H9 (cell line): ENCODE measurements around the gene MRPL41. TPM values are rescaled to one million over a fixed set of nuclear protein-coding genes. Genes with fewer than 3 reads are reported as not detected.

Source experiments
- DNase-seq: peaks from one replicate; pipeline ENCODE4 v3.0.0-alpha.2; 2017
- H2AFZ ChIP-seq: one replicate; pipeline ENCODE4 v1.6.1; 2013; ENCODE audit warnings: mild to moderate bottlenecking, low read length, control low read depth, moderate library complexity
- H2AK5ac ChIP-seq: 2 replicates; pipeline ENCODE4 v1.6.1; 2013; ENCODE audit warnings: low read length, control low read depth, mixed read lengths; ENCODE audit not compliant: insufficient read length
- H2BK120ac ChIP-seq: one replicate; pipeline ENCODE4 v1.6.1; 2013; ENCODE audit warnings: low read depth, mild to moderate bottlenecking, low read length, control low read depth, inconsistent platforms; ENCODE audit not compliant: poor library complexity, severe bottlenecking
- H2BK12ac ChIP-seq: 2 replicates; pipeline ENCODE4 v1.6.1; 2013; ENCODE audit warnings: low read length, control low read depth, mixed read lengths, low read depth; ENCODE audit not compliant: insufficient read length
- H2BK15ac ChIP-seq: 2 replicates; pipeline ENCODE4 v1.6.1; 2013; ENCODE audit warnings: low read depth, low read length, control low read depth
- H2BK20ac ChIP-seq: one replicate; pipeline ENCODE4 v1.6.1; 2013; ENCODE audit warnings: low read depth, mild to moderate bottlenecking, low read length, control low read depth, inconsistent platforms; ENCODE audit not compliant: poor library complexity, severe bottlenecking
- H2BK5ac ChIP-seq: 2 replicates; pipeline ENCODE4 v1.6.1; 2013; ENCODE audit warnings: low read length, control low read depth, mixed read lengths; ENCODE audit not compliant: insufficient read length
- H3K14ac ChIP-seq: 2 replicates; pipeline ENCODE4 v1.6.1; 2013; ENCODE audit warnings: low read length, control low read depth; ENCODE audit not compliant: insufficient read depth
- H3K18ac ChIP-seq: 2 replicates; pipeline ENCODE4 v1.6.1; 2013; ENCODE audit warnings: low read depth, mild to moderate bottlenecking, mixed read lengths, low read length, control low read depth; ENCODE audit not compliant: insufficient read length
- H3K23ac ChIP-seq: 2 replicates; pipeline ENCODE4 v1.6.1; 2013; ENCODE audit warnings: low read length, control low read depth, mixed read lengths, low read depth; ENCODE audit not compliant: insufficient read length
- H3K23me2 ChIP-seq: 2 replicates; pipeline ENCODE4 v1.6.1; 2013; ENCODE audit warnings: low read depth, mild to moderate bottlenecking, mixed read lengths, low read length, control low read depth; ENCODE audit not compliant: insufficient read length, poor library complexity, severe bottlenecking
- H3K27ac ChIP-seq: 2 replicates; pipeline ENCODE4 v1.5.1; 2013; ENCODE audit warnings: low read length, control low read depth, mixed read lengths, low read depth; ENCODE audit not compliant: insufficient read length
- H3K27me3 ChIP-seq: 2 replicates; pipeline ENCODE4 v1.6.1; 2013; ENCODE audit warnings: low read length, control low read depth, inconsistent platforms; ENCODE audit not compliant: insufficient read depth
- H3K4ac ChIP-seq: 2 replicates; pipeline ENCODE4 v1.6.1; 2013; ENCODE audit warnings: low read depth, mild to moderate bottlenecking, control low read depth, inconsistent platforms, low read length, moderate library complexity
- H3K4me1 ChIP-seq: 2 replicates; pipeline ENCODE4 v1.6.1; 2013; ENCODE audit warnings: low read length, control low read depth, inconsistent platforms; ENCODE audit not compliant: insufficient read depth
- H3K4me2 ChIP-seq: 2 replicates; pipeline ENCODE4 v1.6.1; 2013; ENCODE audit warnings: low read length, control low read depth, mixed read lengths; ENCODE audit not compliant: insufficient read length, insufficient read depth
- H3K56ac ChIP-seq: 2 replicates; pipeline ENCODE4 v1.6.1; 2013; ENCODE audit warnings: low read depth, mild to moderate bottlenecking, mixed read lengths, low read length, control low read depth; ENCODE audit not compliant: insufficient read length
- H3K79me1 ChIP-seq: 2 replicates; pipeline ENCODE4 v1.6.1; 2013; ENCODE audit warnings: low read depth, mild to moderate bottlenecking, moderate library complexity, low read length, control low read depth, inconsistent platforms; ENCODE audit not compliant: insufficient read depth, poor library complexity, severe bottlenecking
- H3K79me2 ChIP-seq: 2 replicates; pipeline ENCODE4 v1.6.1; 2013; ENCODE audit warnings: low read length, control low read depth, inconsistent platforms; ENCODE audit not compliant: insufficient read depth
- H3K9ac ChIP-seq: 2 replicates; pipeline ENCODE4 v1.6.1; 2013; ENCODE audit warnings: low read length, control low read depth, mixed read lengths; ENCODE audit not compliant: insufficient read length; ENCODE audit errors: extremely low read depth
- H3K9me3 ChIP-seq: one replicate; pipeline ENCODE4 v1.6.1; 2013; ENCODE audit warnings: low read depth, low read length, inconsistent platforms; ENCODE audit not compliant: control insufficient read depth
- H3T11ph ChIP-seq: one replicate; pipeline ENCODE4 v1.6.1; 2013; ENCODE audit warnings: mild to moderate bottlenecking, low read length, control low read depth, inconsistent platforms
- H4K20me1 ChIP-seq: one replicate; pipeline ENCODE4 v1.6.1; 2013; ENCODE audit not compliant: control insufficient read depth, insufficient read length, insufficient read depth
- H4K5ac ChIP-seq: 2 replicates; pipeline ENCODE4 v1.6.1; 2013; ENCODE audit warnings: low read depth, mild to moderate bottlenecking, mixed read lengths, low read length, control low read depth; ENCODE audit not compliant: insufficient read length
- H4K8ac ChIP-seq: replicated peaks from 2 replicates; pipeline ENCODE4 v1.6.1; 2013; ENCODE audit warnings: low read length, control low read depth, mixed read lengths, low read depth; ENCODE audit not compliant: insufficient read length
- H4K91ac ChIP-seq: 2 replicates; pipeline ENCODE4 v1.6.1; 2013; ENCODE audit warnings: low read depth, mild to moderate bottlenecking, moderate library complexity, mixed read lengths, low read length, control low read depth; ENCODE audit not compliant: insufficient read length
- H3K27ac Mint-ChIP-seq, 3 experiments: 2 replicates in 2 of 3; 3 replicates in 1 of 3; pipeline ENCODE4 v1.8.0; 2020 to 2021; ENCODE audit warnings: mixed read lengths in 3 of 3, mild to moderate bottlenecking in 1 of 3, moderate library complexity in 1 of 3
- H3K27me3 Mint-ChIP-seq: 2 replicates; pipeline ENCODE4 v1.8.0; 2021; ENCODE audit warnings: low read depth, mild to moderate bottlenecking, moderate library complexity, mixed read lengths
- H3K36me3 Mint-ChIP-seq, 3 experiments: 2 replicates in 2 of 3; 3 replicates in 1 of 3; pipeline ENCODE4 v1.8.0; 2020 to 2021; ENCODE audit warnings: low read depth in 3 of 3, mixed read lengths in 3 of 3; ENCODE audit not compliant: insufficient read depth in 1 of 3
- H3K4me1 Mint-ChIP-seq, 2 experiments: 2 replicates each; pipeline ENCODE4 v1.8.0; 2020; ENCODE audit warnings: mixed read lengths in 2 of 2
- H3K4me3 Mint-ChIP-seq, 2 experiments: 2 replicates in 1 of 2; 3 replicates in 1 of 2; pipeline ENCODE4 v1.8.0; 2020 to 2021; ENCODE audit warnings: mild to moderate bottlenecking in 2 of 2, mixed read lengths in 2 of 2, moderate library complexity in 1 of 2
- H3K9me3 Mint-ChIP-seq, 2 experiments: 2 replicates in 1 of 2; 3 replicates in 1 of 2; pipeline ENCODE4 v1.8.0; 2020; ENCODE audit warnings: mild to moderate bottlenecking in 2 of 2, mixed read lengths in 2 of 2, moderate library complexity in 1 of 2
- WGBS: extraction: QIAGEN DNeasy Blood & Tissue Kit; methylation state at CpG from one replicate; pipeline ENCODE4 v1.1.7; 2013; ENCODE audit warnings: missing lambda C conversion rate, low lambda C conversion rate, mixed read lengths; ENCODE audit not compliant: insufficient read length; ENCODE audit errors: extremely low coverage; 5-methylcytosine and 5-hydroxymethylcytosine counted together
- total RNA-seq: library from RNA; stranded (reverse); gene quantifications from 2 replicates; pipeline ENCODE4 v1.2.1, GENCODE V29; 2021
- TF ChIP-seq, protein P1 (sequence below): fragments of 200-600 bp; sonication (generic); conservative IDR thresholded peaks from 3 replicates; pipeline ENCODE4 v1.8.0; 2021; ENCODE audit warnings: antibody characterized with exemption, mild to moderate bottlenecking

MRPL41 gene
- total RNA-seq, 1 experiment from 2014 or later = 52.2 TPM

DNA sequence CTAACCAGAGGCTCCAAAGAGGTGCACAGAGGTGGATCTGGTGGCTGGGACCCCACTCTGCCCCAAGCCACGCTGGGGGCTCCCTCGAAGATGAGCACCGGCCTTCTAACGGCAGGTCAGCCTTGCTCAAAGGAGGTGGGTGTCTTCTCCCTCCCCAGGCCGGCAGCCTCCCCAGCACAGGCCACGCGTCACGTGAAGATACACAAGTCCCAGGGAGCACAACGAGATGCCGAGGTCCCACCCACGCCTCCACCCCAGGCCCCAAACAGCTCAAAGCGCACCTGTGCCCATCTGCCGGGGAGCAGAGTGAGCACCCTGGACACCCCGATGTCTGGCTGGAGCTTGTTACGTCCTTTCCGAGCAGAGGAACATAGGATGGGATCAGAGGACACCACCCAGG is 13.6 kb upstream of the MRPL41 start:
- Histone ChIP-seq H3K18ac (no peak overlapping the region), H3K4me1 (no peaks in the 10 kb centered on the region), H2BK15ac (no peak overlapping the region), H3K4ac (no peak overlapping the region), H3K79me2 (no peaks in the 10 kb centered on the region), H3K56ac (no peak overlapping the region), H3K23me2 (peaks cover 2% of the 10 kb centered on the region), H3K23ac (no peak overlapping the region), H3T11ph (no peak overlapping the region), H3K4me2 (no peak overlapping the region), H2BK120ac (no peak overlapping the region), H2AFZ (no peak overlapping the region), H3K14ac (no peak overlapping the region), H4K5ac (no peak overlapping the region), H3K9me3 (no peaks in the 10 kb centered on the region), H2AK5ac (no peak overlapping the region), H4K91ac (no peak overlapping the region), H2BK5ac (no peak overlapping the region), H3K27ac (no peak overlapping the region), H4K20me1 (peaks cover under 1% of the 10 kb centered on the region), H2BK12ac (no peak overlapping the region), H4K8ac (no peak overlapping the region), H2BK20ac (no peak overlapping the region), H3K79me1 (no peaks in the 10 kb centered on the region), H3K27me3 (no peaks in the 10 kb centered on the region), H3K9ac (no peak overlapping the region)
- WGBS = no CpG with 5 or more reads among the region's 16 CpGs
- H3K36me3 Mint-ChIP-seq = peaks cover 4 to 8% (median 5%) of the 10 kb centered on the region in 3 experiments; a peak in 5 of 7 replicates
- no peak for DNase-seq
- TF ChIP-seq, protein P1, sequence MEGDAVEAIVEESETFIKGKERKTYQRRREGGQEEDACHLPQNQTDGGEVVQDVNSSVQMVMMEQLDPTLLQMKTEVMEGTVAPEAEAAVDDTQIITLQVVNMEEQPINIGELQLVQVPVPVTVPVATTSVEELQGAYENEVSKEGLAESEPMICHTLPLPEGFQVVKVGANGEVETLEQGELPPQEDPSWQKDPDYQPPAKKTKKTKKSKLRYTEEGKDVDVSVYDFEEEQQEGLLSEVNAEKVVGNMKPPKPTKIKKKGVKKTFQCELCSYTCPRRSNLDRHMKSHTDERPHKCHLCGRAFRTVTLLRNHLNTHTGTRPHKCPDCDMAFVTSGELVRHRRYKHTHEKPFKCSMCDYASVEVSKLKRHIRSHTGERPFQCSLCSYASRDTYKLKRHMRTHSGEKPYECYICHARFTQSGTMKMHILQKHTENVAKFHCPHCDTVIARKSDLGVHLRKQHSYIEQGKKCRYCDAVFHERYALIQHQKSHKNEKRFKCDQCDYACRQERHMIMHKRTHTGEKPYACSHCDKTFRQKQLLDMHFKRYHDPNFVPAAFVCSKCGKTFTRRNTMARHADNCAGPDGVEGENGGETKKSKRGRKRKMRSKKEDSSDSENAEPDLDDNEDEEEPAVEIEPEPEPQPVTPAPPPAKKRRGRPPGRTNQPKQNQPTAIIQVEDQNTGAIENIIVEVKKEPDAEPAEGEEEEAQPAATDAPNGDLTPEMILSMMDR = no peak
- no peak overlapping the region; a peak in 1 of 7 replicates for H3K27ac Mint-ChIP-seq
- peaks cover 5 to 7% of the 10 kb centered on the region in 2 experiments for H3K4me1 Mint-ChIP-seq
- H3K4me3 Mint-ChIP-seq = no peak overlapping the region
- H3K27me3 Mint-ChIP-seq = peaks cover 5% of the 10 kb centered on the region
- peaks cover 10 to 21% of the 10 kb centered on the region in 2 experiments for H3K9me3 Mint-ChIP-seq
